Stimulated activated naive CD8-positive, alpha-beta T cell treated with anti-CD3 and anti-CD28 coated beads, Interleukin-15, Interleukin-2, amounts not matched to agents 100 ng/mL and 50 ng/mL, for 24 hours (primary cell): ENCODE measurements around the gene AMOTL2.

ENCODE experiments used
- H3K27ac Mint-ChIP-seq: one replicate; pipeline ENCODE4 v1.8.0; 2021; ENCODE audit warnings: mild to moderate bottlenecking, mixed read lengths
- H3K27me3 Mint-ChIP-seq: one replicate; pipeline ENCODE4 v1.8.0; 2021; ENCODE audit warnings: mixed read lengths
- H3K36me3 Mint-ChIP-seq: one replicate; pipeline ENCODE4 v1.8.0; 2021; ENCODE audit warnings: low read depth, mixed read lengths
- H3K4me1 Mint-ChIP-seq: one replicate; pipeline ENCODE4 v1.8.0; 2021; ENCODE audit warnings: low read depth, mixed read lengths
- H3K4me3 Mint-ChIP-seq: one replicate; pipeline ENCODE4 v1.8.0; 2021; ENCODE audit warnings: mild to moderate bottlenecking, mixed read lengths
- H3K9me3 Mint-ChIP-seq: one replicate; pipeline ENCODE4 v1.8.0; 2021; ENCODE audit warnings: mixed read lengths

AMOTL2 gene

GRCh38 chr3:134354612-134355251, 19.5 kb downstream of the AMOTL2 start:
- Mint-ChIP-seq H3K4me1 (no peaks in the 10 kb centered on the region), H3K9me3 (no peaks in the 10 kb centered on the region), H3K4me3 (no peak overlapping the region), H3K27me3 (peaks cover 4% of the 10 kb centered on the region), H3K36me3 (no peaks in the 10 kb centered on the region), H3K27ac (no peak overlapping the region)

DNA sequence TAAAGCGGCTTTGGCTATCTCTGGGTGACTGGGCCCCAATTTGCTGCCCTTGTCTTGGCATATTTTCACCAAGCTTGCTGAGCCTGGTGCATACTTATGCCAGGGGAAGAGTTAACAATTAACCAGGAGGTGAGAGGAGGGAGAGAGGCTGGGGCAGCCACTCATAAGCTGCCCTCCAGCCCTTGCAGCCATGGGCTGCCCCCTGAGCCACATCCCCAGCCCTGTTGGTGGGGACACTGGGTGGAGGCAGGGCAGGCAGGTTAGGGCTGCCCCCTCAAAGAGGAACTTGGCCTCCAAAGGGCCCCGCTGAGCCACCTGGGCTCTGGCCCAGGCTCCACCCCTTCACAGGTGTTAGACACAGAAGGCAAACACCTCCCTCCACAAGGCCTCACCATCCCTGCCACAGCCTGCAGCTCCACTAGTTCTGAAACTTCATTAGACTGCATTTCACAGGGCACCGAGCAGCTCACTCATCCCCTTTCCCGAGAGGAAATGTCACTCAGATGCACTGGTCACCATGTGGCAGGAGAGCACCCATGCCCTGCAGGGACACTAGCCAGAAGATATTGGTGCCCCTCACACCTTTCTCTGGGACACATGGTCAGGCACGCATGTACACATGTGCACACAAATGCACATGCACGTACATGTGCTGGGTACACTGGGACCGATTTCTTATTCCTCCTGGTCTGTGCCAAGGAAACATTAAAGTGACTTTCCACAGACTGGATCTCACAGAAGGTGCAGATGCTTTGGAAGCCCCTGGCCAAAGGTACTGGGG, 20.2 kb downstream of the AMOTL2 start:
- no peaks in the 10 kb centered on the region for H3K9me3 Mint-ChIP-seq
- H3K4me3 Mint-ChIP-seq, result no peak overlapping the region
- H3K27ac Mint-ChIP-seq, result no peak overlapping the region
- peaks cover 4% of the 10 kb centered on the region for H3K27me3 Mint-ChIP-seq
- H3K4me1 Mint-ChIP-seq, result no peaks in the 10 kb centered on the region
- no peaks in the 10 kb centered on the region for H3K36me3 Mint-ChIP-seq

GRCh38 chr3:134353171-134353825, 20.9 kb downstream of the AMOTL2 start:
- H3K27ac Mint-ChIP-seq, result no peak overlapping the region
- H3K27me3 Mint-ChIP-seq, result no peaks in the 10 kb centered on the region
- no peaks in the 10 kb centered on the region for H3K4me1 Mint-ChIP-seq
- no peaks in the 10 kb centered on the region for H3K9me3 Mint-ChIP-seq
- no peak overlapping the region for H3K4me3 Mint-ChIP-seq
- no peaks in the 10 kb centered on the region for H3K36me3 Mint-ChIP-seq

- Mint-ChIP-seq H3K27ac (no peak overlapping the region), H3K9me3 (no peaks in the 10 kb centered on the region), H3K4me1 (no peaks in the 10 kb centered on the region)
Measured at GRCh38 chr3:134352031-134352671, 22.1 kb downstream of the AMOTL2 start.

DNA sequence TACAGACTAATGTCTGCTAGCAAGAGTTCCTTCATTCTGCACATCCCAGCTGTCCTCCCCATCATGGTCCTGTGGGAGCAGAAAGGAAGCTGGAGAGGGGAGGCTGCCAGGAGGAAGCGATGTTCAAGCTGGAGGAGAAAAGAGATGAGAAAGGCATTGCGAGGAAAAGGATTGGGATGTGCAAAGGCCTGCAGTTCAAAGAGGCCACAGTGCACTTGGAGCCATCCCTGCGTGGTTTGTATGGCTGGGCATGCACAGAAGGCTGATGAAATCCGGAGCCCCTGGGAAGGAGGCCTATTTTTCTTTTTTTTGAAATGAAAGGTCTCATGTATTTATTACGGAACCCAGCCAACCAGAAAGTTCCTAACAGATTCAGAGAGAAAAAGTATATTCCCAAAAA, 22.8 kb downstream of the AMOTL2 start:
- Mint-ChIP-seq H3K4me1 (no peaks in the 10 kb centered on the region), H3K4me3 (no peak overlapping the region), H3K36me3 (no peaks in the 10 kb centered on the region), H3K9me3 (peaks cover 7% of the 10 kb centered on the region), H3K27ac (no peak overlapping the region), H3K27me3 (no peaks in the 10 kb centered on the region)

More at GRCh38 chr3:134352031-134352671, 22.1 kb downstream of the AMOTL2 start:
- Mint-ChIP-seq H3K27me3 (no peaks in the 10 kb centered on the region), H3K4me3 (no peak overlapping the region), H3K36me3 (no peaks in the 10 kb centered on the region)

DNA sequence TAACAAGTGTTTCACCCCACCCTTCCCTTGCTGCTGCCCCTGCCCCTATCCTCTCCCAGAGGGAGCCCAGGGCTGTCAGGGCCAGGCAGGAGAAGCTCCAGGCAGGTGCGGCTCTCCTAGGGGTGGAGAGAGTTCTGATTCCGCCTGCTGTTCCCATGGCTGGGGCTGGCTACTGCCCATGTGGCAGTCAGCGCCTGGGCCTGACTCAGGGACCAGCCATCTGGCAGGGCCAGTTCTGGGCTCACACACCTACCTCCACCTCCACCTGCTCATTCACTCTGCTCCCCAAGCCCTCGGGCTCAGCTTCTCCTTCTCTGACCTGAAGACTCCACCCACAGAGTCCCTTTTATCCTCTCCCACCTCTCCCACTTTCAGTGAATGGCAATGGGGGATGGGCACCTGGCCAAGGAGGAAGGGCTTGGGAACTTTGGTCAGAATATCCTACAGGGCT, 23.4 kb downstream of the AMOTL2 start:
- Mint-ChIP-seq H3K4me1 (no peaks in the 10 kb centered on the region), H3K36me3 (no peaks in the 10 kb centered on the region), H3K27me3 (no peaks in the 10 kb centered on the region), H3K27ac (no peak overlapping the region), H3K9me3 (peaks cover 11% of the 10 kb centered on the region), H3K4me3 (no peak overlapping the region)

DNA sequence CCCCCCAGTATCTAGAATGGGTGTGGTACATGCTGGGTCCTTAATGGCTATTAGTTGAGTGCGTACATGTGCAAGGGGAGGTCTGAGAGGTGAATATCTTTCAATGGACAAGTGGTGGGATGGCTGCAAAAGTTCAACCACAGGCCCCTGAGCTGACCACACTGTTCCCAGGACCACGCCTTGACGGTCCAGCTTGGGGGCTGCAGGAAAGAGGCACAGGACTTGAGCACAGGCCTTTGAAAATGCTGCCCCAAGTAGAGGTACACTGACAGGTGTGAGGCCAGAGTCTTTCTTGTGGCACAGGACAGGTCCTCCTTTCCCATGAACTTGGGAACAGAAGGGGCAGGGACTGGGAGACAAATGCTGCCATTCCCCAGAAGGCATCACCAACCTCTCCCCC, 24.0 kb downstream of the AMOTL2 start:
- Mint-ChIP-seq H3K4me3 (no peak overlapping the region), H3K27me3 (peaks cover under 1% of the 10 kb centered on the region), H3K9me3 (peaks cover 11% of the 10 kb centered on the region), H3K4me1 (no peaks in the 10 kb centered on the region), H3K27ac (no peak overlapping the region), H3K36me3 (no peaks in the 10 kb centered on the region)

GRCh38 chr3:134348524-134348923, 25.7 kb downstream of the AMOTL2 start:
- Mint-ChIP-seq H3K4me1 (no peaks in the 10 kb centered on the region), H3K9me3 (peaks cover 11% of the 10 kb centered on the region), H3K36me3 (no peaks in the 10 kb centered on the region), H3K27me3 (peaks cover 6% of the 10 kb centered on the region), H3K4me3 (no peak overlapping the region), H3K27ac (no peak overlapping the region)

DNA sequence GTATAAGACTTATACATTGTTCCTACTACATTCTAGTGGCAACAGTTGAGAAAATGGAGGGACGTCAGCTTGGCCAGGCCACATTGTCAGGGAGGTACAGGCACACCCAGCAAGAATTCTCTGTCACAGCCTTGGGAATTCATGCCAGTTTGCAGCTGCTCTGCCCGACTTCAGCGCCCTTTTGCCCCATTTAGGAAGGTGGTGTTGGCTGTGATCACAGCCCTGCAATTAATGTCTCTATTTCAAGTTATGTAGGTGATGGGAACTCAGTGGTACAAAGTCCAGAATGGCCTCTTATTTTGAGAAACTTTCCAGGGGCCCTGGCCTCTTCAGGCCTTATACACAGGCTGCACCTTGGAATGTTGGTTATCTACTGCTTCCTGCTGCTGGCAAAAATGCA, 26.7 kb downstream of the AMOTL2 start:
- Mint-ChIP-seq H3K4me1 (no peaks in the 10 kb centered on the region), H3K27me3 (peaks cover 6% of the 10 kb centered on the region), H3K4me3 (no peak overlapping the region), H3K27ac (no peak overlapping the region), H3K36me3 (no peaks in the 10 kb centered on the region), H3K9me3 (peaks cover 11% of the 10 kb centered on the region)

GRCh38 chr3:134346744-134347143, 27.5 kb downstream of the AMOTL2 start:
- Mint-ChIP-seq H3K4me1 (no peaks in the 10 kb centered on the region), H3K27me3 (peaks cover 6% of the 10 kb centered on the region), H3K4me3 (no peak overlapping the region), H3K9me3 (peaks cover 11% of the 10 kb centered on the region), H3K27ac (no peak overlapping the region), H3K36me3 (no peaks in the 10 kb centered on the region)

GRCh38 chr3:134345202-134345601, 29.0 kb downstream of the AMOTL2 start:
- Mint-ChIP-seq H3K4me3 (no peak overlapping the region), H3K27ac (no peak overlapping the region), H3K9me3 (peaks cover 11% of the 10 kb centered on the region), H3K27me3 (peaks cover 6% of the 10 kb centered on the region), H3K4me1 (no peaks in the 10 kb centered on the region), H3K36me3 (no peaks in the 10 kb centered on the region)

- H3K4me3 Mint-ChIP-seq, result no peak overlapping the region
- no peaks in the 10 kb centered on the region for H3K4me1 Mint-ChIP-seq
- H3K9me3 Mint-ChIP-seq, result peaks cover 11% of the 10 kb centered on the region
- H3K36me3 Mint-ChIP-seq, result no peaks in the 10 kb centered on the region
- H3K27me3 Mint-ChIP-seq, result peaks cover 6% of the 10 kb centered on the region
- H3K27ac Mint-ChIP-seq, result no peak overlapping the region
Measured at GRCh38 chr3:134344560-134344959, 29.7 kb downstream of the AMOTL2 start.

DNA sequence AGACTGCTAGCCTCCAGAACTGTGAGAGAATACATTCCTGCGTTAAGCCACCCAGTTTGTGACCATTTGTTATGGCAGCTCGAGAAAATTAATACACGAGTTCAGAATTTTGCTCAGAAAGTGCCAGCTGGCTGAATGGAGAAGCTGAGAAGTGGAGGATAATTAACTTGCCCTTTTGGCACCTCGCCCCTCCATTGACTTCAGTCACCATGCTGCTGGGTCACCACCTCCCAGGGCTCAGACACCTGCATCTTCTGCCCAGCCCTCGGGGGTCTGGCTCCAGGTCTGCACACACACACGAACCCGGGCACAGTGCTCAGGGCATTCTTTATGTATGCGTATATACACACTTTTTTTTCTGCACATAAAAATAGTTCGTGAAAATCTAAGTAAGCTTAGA, 32.0 kb downstream of the AMOTL2 start:
- Mint-ChIP-seq H3K9me3 (peaks cover 11% of the 10 kb centered on the region), H3K36me3 (no peaks in the 10 kb centered on the region), H3K4me3 (no peak overlapping the region), H3K27ac (no peak overlapping the region), H3K27me3 (peaks cover 6% of the 10 kb centered on the region), H3K4me1 (no peaks in the 10 kb centered on the region)

GRCh38 chr3:134341389-134341788, 32.9 kb downstream of the AMOTL2 start:
- H3K4me1 Mint-ChIP-seq, result no peaks in the 10 kb centered on the region
- no peak overlapping the region for H3K27ac Mint-ChIP-seq
- H3K9me3 Mint-ChIP-seq, result peaks cover 3% of the 10 kb centered on the region
- H3K36me3 Mint-ChIP-seq, result no peaks in the 10 kb centered on the region
- no peak overlapping the region for H3K4me3 Mint-ChIP-seq
- H3K27me3 Mint-ChIP-seq, result peaks cover 6% of the 10 kb centered on the region

GRCh38 chr3:134340982-134341365, 33.3 kb downstream of the AMOTL2 start:
- Mint-ChIP-seq H3K36me3 (no peaks in the 10 kb centered on the region), H3K4me1 (no peaks in the 10 kb centered on the region), H3K4me3 (no peak overlapping the region), H3K27me3 (peaks cover 6% of the 10 kb centered on the region), H3K9me3 (no peaks in the 10 kb centered on the region), H3K27ac (no peak overlapping the region)
